ENCODE data around the gene CHMP6. TPM values are rescaled to one million over a fixed set of nuclear protein-coding genes. Genes with fewer than 3 reads are reported as not detected.

CHMP6 gene
- total and polyA plus RNA-seq, 4 experiments from 2014 or later: 36.7 to 48.7 (median 41.9) TPM

GRCh38 chr17:81019563-81020442 is 28.2 kb downstream of the CHMP6 start:
- H3K36me3 Mint-ChIP-seq: peaks cover 0 to 2% of the 10 kb centered on the region in 2 donors
- peaks cover 20 to 58% (median 34%) of the 10 kb centered on the region in 4 donors for H3K4me1 Mint-ChIP-seq
- H3K9me3 Mint-ChIP-seq: peaks cover 0 to 12% (median 4%) of the 10 kb centered on the region in 8 donors
- Histone ChIP-seq H3K36me3 (ENCODE audit: insufficient read depth, low read length) (no peaks in the 10 kb centered on the region), H3K4me3 (ENCODE audit: low read length in 2 of 2) (no peak overlapping the region), H3K4me1 (ENCODE audit: insufficient read depth, low read length) (peaks cover 38% of the 10 kb centered on the region), H3K27me3 (ENCODE audit: insufficient read depth, low read length) (no peaks in the 10 kb centered on the region), H3K9me3 (ENCODE audit: control insufficient read depth in 1 of 2, low read length in 2 of 2) (no peaks in the 10 kb centered on the region), H3K27ac (ENCODE audit: low read depth, low read length) (no peak overlapping the region)
- intact Hi-C loops (cut with micrococcal nuclease): loop anchor here (2.0 kb wide), 1 partner anchor 31 kb away; no protein-coding TSS in a partner anchor
- POLR2A ChIA-PET (ENCODE audit: partially characterized antibody): interaction anchor here (1.6 to 4.5 kb wide), 3 partner anchors 15 to 75 kb away, joined by 8 to 29 read pairs (median 25); partner anchors contain the start of genes BAIAP2 and CHMP6
- CTCF ChIA-PET (ENCODE audit: partially characterized antibody): interaction anchor here (0.6 to 1.7 kb wide), 4 partner anchors 15 to 604 kb away, joined by 4 to 6 read pairs (median 5); no protein-coding TSS in a partner anchor
- peaks cover 0 to 4% of the 10 kb centered on the region in 2 donors for H3K27me3 Mint-ChIP-seq
- peak overlapping the region; percentile 35 to 80 (median 72) for H3K27ac Mint-ChIP-seq
- DNase-seq: no peak
- peak overlapping the region in 6 of 8 donors; percentile 30 to 67 (median 50) for H3K4me3 Mint-ChIP-seq

- H3K27ac Mint-ChIP-seq: peak overlapping the region in 1 of 7 donors; percentile 72
- ChIA-PET CTCF (ENCODE audit: partially characterized antibody) (interaction anchor here (1.2 to 1.7 kb wide), 3 partner anchors 16 to 82 kb away, joined by 4 to 6 read pairs (median 5); no protein-coding TSS in a partner anchor), POLR2A (ENCODE audit: partially characterized antibody) (interaction anchor here (1.6 to 4.5 kb wide), 3 partner anchors 14 to 75 kb away, joined by 8 to 29 read pairs (median 25); partner anchors contain the start of genes BAIAP2 and CHMP6)
- no peak overlapping the region for H3K4me3 Mint-ChIP-seq
- H3K4me1 Mint-ChIP-seq: peaks cover 20 to 55% (median 34%) of the 10 kb centered on the region in 4 donors
- H3K27me3 ChIP-seq (ENCODE audit: insufficient read depth, low read length): no peaks in the 10 kb centered on the region
- no peak overlapping the region for H3K27ac ChIP-seq (ENCODE audit: low read depth, low read length)
- peaks cover 0 to 4% of the 10 kb centered on the region in 2 donors for H3K27me3 Mint-ChIP-seq
- H3K36me3 Mint-ChIP-seq: peaks cover 0 to 2% of the 10 kb centered on the region in 2 donors
- H3K4me3 ChIP-seq (ENCODE audit: low read length in 2 of 2): no peak overlapping the region
- DNase-seq: no peak
- no peaks in the 10 kb centered on the region for H3K9me3 ChIP-seq (ENCODE audit: control insufficient read depth in 1 of 2, low read length in 2 of 2)
- peaks cover 38% of the 10 kb centered on the region for H3K4me1 ChIP-seq (ENCODE audit: insufficient read depth, low read length)
- H3K36me3 ChIP-seq (ENCODE audit: insufficient read depth, low read length): no peaks in the 10 kb centered on the region
- intact Hi-C loops (cut with micrococcal nuclease): no loop called here
- peaks cover 0 to 12% (median 4%) of the 10 kb centered on the region in 8 donors for H3K9me3 Mint-ChIP-seq
Measured at GRCh38 chr17:81020443-81020766, 28.8 kb downstream of the CHMP6 start.

GRCh38 chr17:81020767-81021497 is 29.3 kb downstream of the CHMP6 start:
- no peak overlapping the region for H3K4me3 Mint-ChIP-seq
- DNase-seq: no peak
- H3K36me3 Mint-ChIP-seq: peaks cover 0 to 2% of the 10 kb centered on the region in 2 donors
- Histone ChIP-seq H3K9me3 (ENCODE audit: control insufficient read depth in 1 of 2, low read length in 2 of 2) (no peaks in the 10 kb centered on the region), H3K27me3 (ENCODE audit: insufficient read depth, low read length) (no peaks in the 10 kb centered on the region), H3K4me1 (ENCODE audit: insufficient read depth, low read length) (peaks cover 38% of the 10 kb centered on the region), H3K36me3 (ENCODE audit: insufficient read depth, low read length) (no peaks in the 10 kb centered on the region), H3K4me3 (ENCODE audit: low read length in 2 of 2) (no peak overlapping the region), H3K27ac (ENCODE audit: low read depth, low read length) (no peak overlapping the region)
- peaks cover 0 to 4% of the 10 kb centered on the region in 2 donors for H3K27me3 Mint-ChIP-seq
- ChIA-PET POLR2A (ENCODE audit: partially characterized antibody) (interaction anchor here (0.9 to 4.5 kb wide), 4 partner anchors 29 to 531 kb away, joined by 3 to 25 read pairs (median 6); partner anchors contain the start of genes CHMP6 and FAAP100), CTCF (ENCODE audit: partially characterized antibody) (interaction anchor here (1.3 to 1.7 kb wide), 2 partner anchors 16 to 81 kb away, joined by 5 to 6 read pairs; no protein-coding TSS in a partner anchor)
- H3K9me3 Mint-ChIP-seq: peaks cover 0 to 9% (median 0%) of the 10 kb centered on the region in 8 donors
- H3K4me1 Mint-ChIP-seq: peaks cover 20 to 51% (median 34%) of the 10 kb centered on the region in 4 donors
- intact Hi-C loops (cut with micrococcal nuclease): no loop called here
- H3K27ac Mint-ChIP-seq: no peak overlapping the region

- ChIA-PET POLR2A (ENCODE audit: partially characterized antibody) (interaction anchor here (0.9 to 1.6 kb wide), 3 partner anchors 73 to 531 kb away, joined by 3 to 8 read pairs (median 3); partner anchors contain the start of gene FAAP100), CTCF (ENCODE audit: partially characterized antibody) (interaction anchor here (1.4 to 2.8 kb wide), 2 partner anchors 11 to 29 kb away, joined by 3 to 26 read pairs; no protein-coding TSS in a partner anchor)
- intact Hi-C loops (cut with micrococcal nuclease): no loop called here
- Mint-ChIP-seq H3K27ac (peak overlapping the region in 1 of 7 donors; percentile 77), H3K27me3 (peaks cover 1 to 9% of the 10 kb centered on the region in 2 donors), H3K36me3 (peaks cover 0 to 2% of the 10 kb centered on the region in 2 donors), H3K4me1 (peaks cover 20 to 47% (median 33%) of the 10 kb centered on the region in 4 donors), H3K4me3 (peak overlapping the region in 1 of 8 donors; percentile 17), H3K9me3 (peaks cover 0 to 3% (median 0%) of the 10 kb centered on the region in 8 donors)
- peaks cover 38% of the 10 kb centered on the region for H3K4me1 ChIP-seq (ENCODE audit: insufficient read depth, low read length)
- H3K4me3 ChIP-seq (ENCODE audit: low read length in 2 of 2): no peak overlapping the region
- no peak overlapping the region for H3K27ac ChIP-seq (ENCODE audit: low read depth, low read length)
- no peaks in the 10 kb centered on the region for H3K36me3 ChIP-seq (ENCODE audit: insufficient read depth, low read length)
- no peaks in the 10 kb centered on the region for H3K9me3 ChIP-seq (ENCODE audit: control insufficient read depth in 1 of 2, low read length in 2 of 2)
- H3K27me3 ChIP-seq (ENCODE audit: insufficient read depth, low read length): no peaks in the 10 kb centered on the region
- DNase-seq: no peak
Measured at GRCh38 chr17:81021531-81022343, 30.1 kb downstream of the CHMP6 start.

- Histone ChIP-seq H3K27me3 (ENCODE audit: insufficient read depth, low read length) (no peaks in the 10 kb centered on the region), H3K4me1 (ENCODE audit: insufficient read depth, low read length) (peaks cover 33% of the 10 kb centered on the region), H3K27ac (ENCODE audit: low read depth, low read length) (no peak overlapping the region), H3K4me3 (ENCODE audit: low read length in 2 of 2) (no peak overlapping the region), H3K36me3 (ENCODE audit: insufficient read depth, low read length) (no peaks in the 10 kb centered on the region), H3K9me3 (ENCODE audit: control insufficient read depth in 1 of 2, low read length in 2 of 2) (no peaks in the 10 kb centered on the region)
- peaks cover 17 to 42% (median 30%) of the 10 kb centered on the region in 4 donors for H3K4me1 Mint-ChIP-seq
- H3K27ac Mint-ChIP-seq: peak overlapping the region in 1 of 7 donors; percentile 77
- peaks cover 4 to 11% of the 10 kb centered on the region in 2 donors for H3K27me3 Mint-ChIP-seq
- peaks cover 0 to 2% of the 10 kb centered on the region in 2 donors for H3K36me3 Mint-ChIP-seq
- CTCF ChIA-PET (ENCODE audit: partially characterized antibody): interaction anchor here (1.4 to 4.1 kb wide), 4 partner anchors 10 to 80 kb away, joined by 3 to 28 read pairs (median 20); no protein-coding TSS in a partner anchor
- DNase-seq: no peak
- H3K9me3 Mint-ChIP-seq: no peaks in the 10 kb centered on the region
- H3K4me3 Mint-ChIP-seq: peak overlapping the region in 1 of 8 donors; percentile 17
- intact Hi-C loops (cut with micrococcal nuclease): no loop called here
- POLR2A ChIA-PET (ENCODE audit: partially characterized antibody): no interaction called here
Measured at GRCh38 chr17:81022344-81022676, 30.7 kb downstream of the CHMP6 start.

- H3K9me3 Mint-ChIP-seq: no peaks in the 10 kb centered on the region
- no peak for DNase-seq
- Histone ChIP-seq H3K4me1 (ENCODE audit: insufficient read depth, low read length) (peaks cover 8% of the 10 kb centered on the region), H3K27ac (ENCODE audit: low read depth, low read length) (no peak overlapping the region), H3K9me3 (ENCODE audit: control insufficient read depth in 1 of 2, low read length in 2 of 2) (no peaks in the 10 kb centered on the region), H3K36me3 (ENCODE audit: insufficient read depth, low read length) (no peaks in the 10 kb centered on the region), H3K4me3 (ENCODE audit: low read length in 2 of 2) (no peak overlapping the region), H3K27me3 (ENCODE audit: insufficient read depth, low read length) (no peaks in the 10 kb centered on the region)
- H3K4me3 Mint-ChIP-seq: peak overlapping the region in 1 of 8 donors; percentile 57
- ChIA-PET CTCF (ENCODE audit: partially characterized antibody) (interaction anchor here (1.0 to 4.1 kb wide), 7 partner anchors 9 to 90 kb away, joined by 3 to 15 read pairs (median 3); no protein-coding TSS in a partner anchor), POLR2A (ENCODE audit: partially characterized antibody) (interaction anchor here (1.2 kb wide), 1 partner anchor 8 kb away, joined by 5 read pairs; no protein-coding TSS in a partner anchor)
- peaks cover 0 to 2% of the 10 kb centered on the region in 2 donors for H3K36me3 Mint-ChIP-seq
- H3K27me3 Mint-ChIP-seq: peaks cover 7 to 11% of the 10 kb centered on the region in 2 donors
- intact Hi-C loops (cut with micrococcal nuclease): no loop called here
- peaks cover 6 to 13% (median 9%) of the 10 kb centered on the region in 4 donors for H3K4me1 Mint-ChIP-seq
- no peak overlapping the region for H3K27ac Mint-ChIP-seq
Measured at GRCh38 chr17:81025065-81025740, 33.6 kb downstream of the CHMP6 start.
